HepG2 (cell line): ENCODE results near the gene BCAS4. TPM values are rescaled to one million over a fixed set of nuclear protein-coding genes. Genes with fewer than 3 reads are reported as not detected.

ENCODE experiments used
- ARID5B ChIP-seq: IDR thresholded peaks from 2 replicates; pipeline ENCODE4 v1.4.0; 2020; ENCODE audit warnings: mild to moderate bottlenecking, missing genetic modification reagents
- KDM2A ChIP-seq: sonication (generic); formaldehyde crosslinking; IDR thresholded peaks from 2 replicates; pipeline ENCODE4 v1.4.0; 2020; ENCODE audit warnings: low read depth, missing genetic modification reagents, borderline replicate concordance
- RERE ChIP-seq: IDR thresholded peaks from 2 replicates; pipeline ENCODE4 v1.6.1; 2016; ENCODE audit warnings: low read depth, missing genetic modification reagents, missing compliant biosample characterization
- TBX2 ChIP-seq: sonication (generic); formaldehyde crosslinking; IDR thresholded peaks from 2 replicates; pipeline ENCODE4 v1.5.0; 2020; ENCODE audit warnings: missing genetic modification reagents, mild to moderate bottlenecking, borderline replicate concordance
- ZFX ChIP-seq: sonication (generic); formaldehyde crosslinking; IDR thresholded peaks from 2 replicates; pipeline ENCODE4 v1.4.0; 2020; ENCODE audit warnings: mild to moderate bottlenecking, low read depth, missing genetic modification reagents, moderate library complexity
- ZNF263 ChIP-seq: sonication (generic); formaldehyde crosslinking; IDR thresholded peaks from 2 replicates; pipeline ENCODE4 v1.4.0; 2020; ENCODE audit warnings: missing genetic modification reagents
- ZNF772 ChIP-seq: sonication (generic); formaldehyde crosslinking; IDR thresholded peaks from 2 replicates; pipeline ENCODE4 v1.5.0; 2020; ENCODE audit warnings: mild to moderate bottlenecking, missing genetic modification reagents
- polyA plus RNA-seq, 8 experiments: library from polyadenylated mRNA; depleted of rRNA in 3 of 8; stranded (reverse) in 7 of 8; unstranded in 1 of 8; fragments of >200 nt; fragmentation: Illumina TruSeq in 4 of 8; extraction: Trizol in 4 of 8; gene quantifications; 2 replicates each; pipeline versions ENCODE4 v1.2.1 to v1.2.3, GENCODE V29; 2011 to 2016; ENCODE audit warnings: low read depth in 4 of 8, missing spikeins in 1 of 8, mixed read lengths in 1 of 8; ENCODE audit not compliant: insufficient read depth in 1 of 8
- total RNA-seq, 5 experiments: library from RNA; depleted of rRNA; stranded (reverse); fragments of >200 nt; fragmentation: Illumina TruSeq; extraction: Trizol; gene quantifications; 2 replicates each; pipeline ENCODE4 v1.2.3, GENCODE V29; 2016; ENCODE audit warnings: low read depth in 1 of 5
- TF ChIP-seq, protein P1 (sequence below): sonication (generic); formaldehyde crosslinking; IDR thresholded peaks from 2 replicates; pipeline ENCODE4 v1.4.0; 2020; ENCODE audit warnings: missing genetic modification reagents
- TF ChIP-seq, protein P2 (sequence below), 2 experiments: sonication (generic) in 1 of 2; formaldehyde crosslinking in 1 of 2; IDR thresholded peaks; 2 replicates each; pipeline versions ENCODE4 v1.4.0 to v1.6.1; 2016 to 2020; ENCODE audit warnings: borderline replicate concordance in 1 of 2, low read depth in 1 of 2, mild to moderate bottlenecking in 1 of 2, missing genetic modification reagents in 1 of 2

Gene BCAS4
- total and polyA plus RNA-seq, 2 of the 13 experiments (the other 11 are each of a cell fraction or from before 2014, with no cell fraction given): 7.2 to 8.0 TPM

- TF ChIP-seq RERE (peak; percentile 33; the same call in 1 of the 2 replicates), ZNF772 (CRISPR knock-in tag) (peak; percentile 75; the same call in 1 of the 2 replicates), KDM2A (CRISPR knock-in tag) (peak; percentile 69; the same call in 1 of the 2 replicates), ARID5B (CRISPR knock-in tag) (peak; percentile 83), TBX2 (peak; percentile 57; the same call in 1 of the 2 replicates), ZNF263 (CRISPR knock-in tag) (peak; percentile 52; the same call in 1 of the 2 replicates), ZFX (CRISPR knock-in tag) (0 out of 2 replicates have a peak, but pooled peaks have one; percentile 16)
- TF ChIP-seq, protein P1, sequence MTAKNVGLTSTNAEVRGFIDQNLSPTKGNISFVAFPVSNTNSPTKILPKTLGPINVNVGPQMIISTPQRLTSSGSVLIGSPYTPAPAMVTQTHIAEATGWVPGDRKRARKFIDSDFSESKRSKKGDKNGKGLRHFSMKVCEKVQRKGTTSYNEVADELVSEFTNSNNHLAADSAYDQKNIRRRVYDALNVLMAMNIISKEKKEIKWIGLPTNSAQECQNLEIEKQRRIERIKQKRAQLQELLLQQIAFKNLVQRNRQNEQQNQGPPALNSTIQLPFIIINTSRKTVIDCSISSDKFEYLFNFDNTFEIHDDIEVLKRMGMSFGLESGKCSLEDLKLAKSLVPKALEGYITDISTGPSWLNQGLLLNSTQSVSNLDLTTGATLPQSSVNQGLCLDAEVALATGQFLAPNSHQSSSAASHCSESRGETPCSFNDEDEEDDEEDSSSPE (CRISPR knock-in tag): peak; percentile 64
- TF ChIP-seq, protein P2, sequence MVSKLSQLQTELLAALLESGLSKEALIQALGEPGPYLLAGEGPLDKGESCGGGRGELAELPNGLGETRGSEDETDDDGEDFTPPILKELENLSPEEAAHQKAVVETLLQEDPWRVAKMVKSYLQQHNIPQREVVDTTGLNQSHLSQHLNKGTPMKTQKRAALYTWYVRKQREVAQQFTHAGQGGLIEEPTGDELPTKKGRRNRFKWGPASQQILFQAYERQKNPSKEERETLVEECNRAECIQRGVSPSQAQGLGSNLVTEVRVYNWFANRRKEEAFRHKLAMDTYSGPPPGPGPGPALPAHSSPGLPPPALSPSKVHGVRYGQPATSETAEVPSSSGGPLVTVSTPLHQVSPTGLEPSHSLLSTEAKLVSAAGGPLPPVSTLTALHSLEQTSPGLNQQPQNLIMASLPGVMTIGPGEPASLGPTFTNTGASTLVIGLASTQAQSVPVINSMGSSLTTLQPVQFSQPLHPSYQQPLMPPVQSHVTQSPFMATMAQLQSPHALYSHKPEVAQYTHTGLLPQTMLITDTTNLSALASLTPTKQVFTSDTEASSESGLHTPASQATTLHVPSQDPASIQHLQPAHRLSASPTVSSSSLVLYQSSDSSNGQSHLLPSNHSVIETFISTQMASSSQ (IDR thresholded peaks at IDR 0.05; ENCODE audit: low read depth): peak; percentile 69
- TF ChIP-seq, protein P2 (CRISPR knock-in tag; IDR thresholded peaks at IDR 0.05; ENCODE audit: borderline replicate concordance): peak; percentile 86
Measured at GRCh38 chr20:50763550-50764458, 31.1 kb upstream of the BCAS4 start (continued).
